Stimulated activated CD4-positive, alpha-beta T cell treated with anti-CD3 and anti-CD28 coated beads, TNF-alpha, amount 100 ng/mL, for 48 hours (primary cell): Measurements from ENCODE around the gene SLC11A1.

Experiments used
- DNase-seq, 3 donors: peaks; one replicate each; pipeline ENCODE4 v3.0.0-alpha.2; 2020; ENCODE audit warnings: low read depth in 3 of 3

The SLC11A1 gene

DNA sequence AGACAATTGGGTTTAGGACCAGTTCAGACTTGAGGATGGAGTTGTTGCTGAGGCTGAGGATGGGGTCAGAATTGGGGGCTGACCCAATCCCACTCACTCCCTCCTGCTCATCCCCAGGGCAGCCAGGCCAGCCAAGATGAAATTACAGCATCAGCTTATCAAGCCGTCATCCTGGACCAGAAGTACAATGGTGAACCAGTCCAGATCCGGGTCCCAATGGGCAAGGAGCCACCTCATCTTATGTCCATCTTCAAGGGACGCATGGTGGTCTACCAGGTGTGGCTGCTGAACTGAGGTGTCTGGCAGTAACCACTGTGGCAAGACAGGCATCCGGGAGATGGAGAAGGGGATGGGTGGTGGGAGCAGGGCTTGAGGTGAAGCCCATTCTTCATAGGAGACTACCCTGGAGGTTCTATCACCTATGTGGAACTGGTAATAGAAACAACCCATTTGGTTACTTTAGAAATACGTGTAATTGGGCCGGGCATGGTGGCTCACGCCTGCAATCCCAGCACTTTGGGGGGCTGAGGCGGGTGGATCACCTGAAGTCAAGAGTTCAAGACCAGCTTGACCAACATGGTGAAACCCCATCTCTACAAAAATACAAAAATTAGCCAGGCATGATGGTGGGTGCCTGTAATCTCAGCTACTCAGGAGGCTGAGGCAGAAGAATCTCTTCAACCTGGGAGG, 50.7 kb downstream of the SLC11A1 start:
- DNase-seq = no peak

- no peak for DNase-seq
Observed at GRCh38 chr2:218434456-218434855, 52.4 kb downstream of the SLC11A1 start.

DNA sequence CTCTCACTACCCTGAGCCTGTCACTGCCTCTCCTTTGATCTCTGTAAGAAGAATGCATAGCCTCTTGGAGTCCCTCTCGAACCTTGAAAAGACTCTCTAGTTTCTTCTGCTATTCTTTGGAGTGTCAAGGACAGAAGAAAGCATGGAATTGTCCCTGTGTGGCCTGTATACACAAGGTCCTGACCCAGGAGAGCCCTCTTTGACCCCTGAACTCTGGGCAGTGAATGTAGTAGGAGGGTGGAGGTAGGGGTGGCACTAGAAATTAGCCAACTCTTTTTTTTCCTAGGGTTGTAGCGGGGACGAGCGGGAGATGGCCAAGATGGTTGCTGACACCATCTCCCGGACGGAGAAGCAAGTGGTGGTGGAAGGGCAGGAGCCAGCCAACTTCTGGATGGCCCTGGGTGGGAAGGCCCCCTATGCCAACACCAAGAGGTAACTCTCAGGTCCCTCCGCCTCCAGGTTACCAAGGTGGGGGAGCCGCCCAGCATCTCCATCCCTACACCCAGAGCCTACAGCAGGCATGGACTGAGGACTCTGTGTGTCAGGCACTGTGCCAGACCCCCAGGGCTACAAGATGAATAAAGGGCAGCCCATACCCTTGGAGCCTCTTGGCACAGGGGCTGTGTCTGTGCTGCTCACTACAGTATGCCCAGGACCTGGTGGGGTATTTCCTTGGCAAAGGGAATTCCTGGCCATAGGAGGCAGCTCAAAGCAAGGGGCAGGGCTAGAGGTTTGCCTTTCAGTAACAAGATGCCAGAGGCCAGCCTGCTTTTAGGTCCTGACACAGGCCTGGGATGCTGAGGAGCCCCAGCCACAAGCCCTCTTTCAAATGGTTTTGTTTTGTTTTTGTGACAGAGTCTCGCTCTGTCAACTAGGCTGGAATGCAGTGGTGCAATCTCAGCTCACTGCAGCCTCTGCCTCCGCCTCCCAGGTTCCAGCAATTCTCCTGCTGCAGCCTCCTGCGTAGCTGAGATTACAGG, 53.2 kb downstream of the SLC11A1 start:
- no peak for DNase-seq

DNA sequence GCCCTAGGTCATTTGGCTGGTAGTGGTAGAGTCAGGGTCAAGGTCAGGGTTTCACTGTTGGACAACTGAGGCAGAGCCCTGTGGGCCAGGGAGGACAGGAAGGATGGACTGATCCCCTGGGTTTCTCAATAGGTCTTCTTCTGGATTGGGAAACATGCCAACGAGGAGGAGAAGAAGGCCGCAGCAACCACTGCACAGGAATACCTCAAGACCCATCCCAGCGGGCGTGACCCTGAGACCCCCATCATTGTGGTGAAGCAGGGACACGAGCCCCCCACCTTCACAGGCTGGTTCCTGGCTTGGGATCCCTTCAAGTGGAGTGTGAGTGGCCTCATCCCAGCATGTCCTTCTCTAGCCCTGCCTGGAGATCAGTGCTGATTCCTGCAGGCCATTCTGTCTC, 54.9 kb downstream of the SLC11A1 start:
- DNase-seq = no peak

DNA sequence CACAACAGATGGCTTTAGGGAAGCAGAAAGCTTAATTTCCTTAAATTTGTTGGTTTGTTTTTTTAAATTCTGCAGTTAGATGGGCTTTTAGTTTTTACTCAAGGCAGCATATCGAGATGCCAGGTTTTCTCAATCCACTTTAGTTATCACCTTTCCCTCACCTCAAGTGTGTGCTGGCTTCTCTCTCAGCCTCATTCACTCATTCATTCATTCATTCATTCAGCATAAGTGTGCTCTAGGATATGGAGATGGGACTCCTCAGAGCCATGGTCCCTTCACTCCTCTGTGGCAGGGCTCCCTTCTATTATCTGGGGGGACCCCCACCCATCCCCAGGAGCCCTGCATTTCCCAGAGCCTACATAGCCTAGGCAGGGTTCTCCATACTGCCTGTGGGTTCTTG, 55.9 kb downstream of the SLC11A1 start:
- no peak for DNase-seq

DNA sequence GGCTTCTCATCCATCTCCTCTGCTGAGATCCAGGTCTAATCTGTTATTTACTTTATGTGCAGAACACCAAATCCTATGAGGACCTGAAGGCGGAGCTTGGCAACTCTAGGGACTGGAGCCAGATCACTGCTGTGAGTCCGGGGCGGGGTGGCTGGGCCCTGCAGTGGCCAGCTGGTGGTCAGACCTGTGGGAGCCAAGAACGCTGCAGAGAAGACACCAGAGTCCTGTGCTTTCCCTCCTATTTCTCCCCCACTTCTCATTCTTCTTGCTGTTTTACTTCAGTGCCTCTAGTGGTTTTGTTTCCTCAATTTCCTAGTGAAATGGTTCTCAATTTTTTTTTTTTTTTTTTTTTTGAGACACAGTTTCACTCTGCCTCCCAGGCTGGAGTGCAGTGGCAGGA, 56.5 kb downstream of the SLC11A1 start:
- DNase-seq = no peak

- no peak for DNase-seq
Observed at GRCh38 chr2:218444692-218445357, 62.8 kb downstream of the SLC11A1 start.

GRCh38 chr2:218445602-218446001, 63.5 kb downstream of the SLC11A1 start:
- DNase-seq = no peak
